Measurements from ENCODE around the gene TP53I11. TPM values are rescaled to one million over a fixed set of nuclear protein-coding genes. Genes with fewer than 3 reads are reported as not detected.

The TP53I11 gene
- total RNA-seq, 1 donor from 2014 or later, result 19.8 TPM

DNA sequence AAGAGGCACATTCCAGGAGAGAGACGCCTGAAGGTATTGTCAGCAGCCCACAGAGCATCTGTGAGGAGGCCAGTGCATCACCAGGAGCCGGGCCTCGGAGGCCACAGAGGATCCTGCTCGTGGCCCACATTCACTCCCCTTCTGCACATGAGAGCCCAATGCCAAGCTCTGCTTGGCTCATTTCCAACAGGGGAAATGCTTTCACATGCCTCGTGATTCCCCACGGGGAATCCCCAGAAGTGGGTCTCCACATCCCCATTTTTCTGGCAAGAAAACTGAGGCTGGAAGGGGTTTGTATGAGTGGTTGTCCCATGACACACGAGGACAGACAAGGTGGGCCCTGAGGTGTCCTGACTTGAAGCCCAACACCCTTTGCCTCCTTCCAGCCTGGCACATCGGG, 34.4 kb downstream of the TP53I11 start:
- no peak for DNase-seq (ENCODE audit: low read depth)
- Histone ChIP-seq H3K4me3 (ENCODE audit: low read depth, low read length) (no peak overlapping the region), H3K36me3 (ENCODE audit: control insufficient read depth, insufficient read depth, low read length) (no peaks in the 10 kb centered on the region), H3K27me3 (ENCODE audit: control insufficient read depth, insufficient read depth, low read length) (peaks cover 21% of the 10 kb centered on the region)
- TF ChIP-seq CTCF (IDR thresholded peaks at IDR 0.05; ENCODE audit: insufficient read depth, low read length, poor library complexity, severe bottlenecking), result no peak

DNA sequence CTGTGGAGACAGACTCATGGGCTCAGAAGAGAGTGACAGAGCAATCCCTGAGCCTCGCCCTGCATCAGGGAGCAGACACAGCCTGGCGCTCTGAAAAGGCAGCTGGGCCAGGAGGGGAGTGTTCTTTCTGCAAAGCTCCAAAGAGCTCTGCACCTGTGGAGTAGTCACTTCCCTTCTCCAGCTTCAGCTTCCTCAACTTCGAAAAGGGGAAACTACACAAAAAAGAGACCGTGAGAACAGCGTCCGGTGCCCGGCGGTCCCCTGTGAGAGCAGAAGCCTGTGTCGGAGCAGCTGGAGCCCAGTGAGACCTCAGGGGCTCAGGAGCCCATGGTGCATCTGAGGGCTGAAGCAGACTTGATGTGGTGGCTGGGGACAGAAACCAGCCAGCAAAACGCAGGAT, 35.1 kb downstream of the TP53I11 start:
- TF ChIP-seq CTCF (IDR thresholded peaks at IDR 0.05; ENCODE audit: insufficient read depth, low read length, poor library complexity, severe bottlenecking), result no peak
- no peak overlapping the region for H3K4me3 ChIP-seq (ENCODE audit: low read depth, low read length)
- DNase-seq (ENCODE audit: low read depth), result no peak
- H3K27me3 ChIP-seq (ENCODE audit: control insufficient read depth, insufficient read depth, low read length), result peaks cover 19% of the 10 kb centered on the region
- no peaks in the 10 kb centered on the region for H3K36me3 ChIP-seq (ENCODE audit: control insufficient read depth, insufficient read depth, low read length)

- Histone ChIP-seq H3K4me3 (ENCODE audit: low read depth, low read length) (no peak overlapping the region), H3K27me3 (ENCODE audit: control insufficient read depth, insufficient read depth, low read length) (peaks cover 18% of the 10 kb centered on the region), H3K36me3 (ENCODE audit: control insufficient read depth, insufficient read depth, low read length) (no peaks in the 10 kb centered on the region)
- DNase-seq (ENCODE audit: low read depth), result no peak
- no peak for TF ChIP-seq CTCF (IDR thresholded peaks at IDR 0.05; ENCODE audit: insufficient read depth, low read length, poor library complexity, severe bottlenecking)
These were observed 35.7 kb downstream of the TP53I11 start for GRCh38 chr11:44915004-44915403.

DNA sequence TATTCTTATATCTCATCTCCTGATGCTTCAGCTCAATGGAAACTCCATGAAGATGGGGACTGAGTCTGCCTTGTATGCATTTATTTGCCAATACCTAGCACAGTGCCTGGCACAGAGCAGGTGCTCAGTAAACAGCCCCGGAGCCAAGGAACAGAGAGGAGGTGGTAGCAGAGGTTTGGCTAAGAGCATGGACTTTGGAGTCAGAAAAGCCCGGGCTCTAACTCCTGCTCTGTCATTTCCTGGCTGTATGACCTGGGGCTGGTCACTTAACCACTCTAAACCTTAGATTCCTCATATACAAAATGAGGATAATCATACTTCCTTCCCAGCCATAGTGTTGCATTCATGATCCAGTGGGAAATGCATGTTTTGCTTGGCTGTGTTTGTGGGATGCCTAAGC, 36.6 kb downstream of the TP53I11 start:
- TF ChIP-seq CTCF (IDR thresholded peaks at IDR 0.05; ENCODE audit: insufficient read depth, low read length, poor library complexity, severe bottlenecking), result no peak

GRCh38 chr11:44913502-44913901, 37.2 kb downstream of the TP53I11 start:
- TF ChIP-seq CTCF (IDR thresholded peaks at IDR 0.05; ENCODE audit: insufficient read depth, low read length, poor library complexity, severe bottlenecking), result no peak
- no peak for DNase-seq (ENCODE audit: low read depth)
- H3K36me3 ChIP-seq (ENCODE audit: control insufficient read depth, insufficient read depth, low read length), result no peaks in the 10 kb centered on the region

More for the DNA sequence above, 36.6 kb downstream of the TP53I11 start:
- no peak for DNase-seq (ENCODE audit: low read depth)
- Histone ChIP-seq H3K27me3 (ENCODE audit: control insufficient read depth, insufficient read depth, low read length) (peaks cover 17% of the 10 kb centered on the region), H3K36me3 (ENCODE audit: control insufficient read depth, insufficient read depth, low read length) (no peaks in the 10 kb centered on the region), H3K4me3 (ENCODE audit: low read depth, low read length) (no peak overlapping the region)

DNA sequence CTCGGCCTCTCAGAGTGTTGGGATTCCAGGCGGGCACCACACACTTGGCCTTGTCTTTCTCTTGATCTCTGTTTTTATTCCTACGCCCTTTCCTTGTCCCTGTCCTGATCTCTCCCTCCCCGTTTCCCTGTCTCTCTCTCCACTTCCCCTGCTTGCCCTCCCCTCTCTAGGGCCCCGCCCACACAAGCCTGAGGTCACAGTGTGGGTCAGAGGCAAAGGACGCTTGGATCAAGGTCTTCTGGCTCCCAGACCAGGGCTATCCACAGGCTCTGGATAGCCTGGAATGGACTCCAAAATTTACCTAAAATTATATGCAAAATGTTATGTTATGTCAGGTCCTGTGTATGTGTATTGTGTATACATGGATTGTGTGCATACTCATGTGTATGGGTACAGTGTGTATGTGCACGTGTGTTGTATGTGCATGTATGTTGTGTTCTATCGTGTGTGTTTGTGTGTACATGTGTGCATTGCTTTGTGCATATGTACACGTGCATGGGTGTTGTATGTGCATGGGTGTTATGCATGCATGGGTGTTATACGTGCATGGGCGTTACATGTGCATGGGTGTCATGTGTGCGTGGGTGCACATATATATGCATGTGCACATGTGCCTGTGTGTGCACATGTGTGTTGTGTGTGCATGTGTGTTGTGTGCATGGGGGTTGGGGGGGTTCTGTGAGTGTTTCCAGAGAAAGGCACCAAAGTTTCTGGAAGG, 38.3 kb downstream of the TP53I11 start:
- DNase-seq (ENCODE audit: low read depth), result no peak
- peaks cover 18% of the 10 kb centered on the region for H3K27me3 ChIP-seq (ENCODE audit: control insufficient read depth, insufficient read depth, low read length)
- H3K4me3 ChIP-seq (ENCODE audit: low read depth, low read length), result no peak overlapping the region
- no peaks in the 10 kb centered on the region for H3K36me3 ChIP-seq (ENCODE audit: control insufficient read depth, insufficient read depth, low read length)
- no peak for TF ChIP-seq CTCF (IDR thresholded peaks at IDR 0.05; ENCODE audit: insufficient read depth, low read length, poor library complexity, severe bottlenecking)

More at GRCh38 chr11:44913502-44913901, 37.2 kb downstream of the TP53I11 start:
- Histone ChIP-seq H3K27me3 (ENCODE audit: control insufficient read depth, insufficient read depth, low read length) (peaks cover 18% of the 10 kb centered on the region), H3K4me3 (ENCODE audit: low read depth, low read length) (no peak overlapping the region)

Data from kidney epithelial cell (primary cell).